ENCODE data around the gene PPIP5K1.

DNA sequence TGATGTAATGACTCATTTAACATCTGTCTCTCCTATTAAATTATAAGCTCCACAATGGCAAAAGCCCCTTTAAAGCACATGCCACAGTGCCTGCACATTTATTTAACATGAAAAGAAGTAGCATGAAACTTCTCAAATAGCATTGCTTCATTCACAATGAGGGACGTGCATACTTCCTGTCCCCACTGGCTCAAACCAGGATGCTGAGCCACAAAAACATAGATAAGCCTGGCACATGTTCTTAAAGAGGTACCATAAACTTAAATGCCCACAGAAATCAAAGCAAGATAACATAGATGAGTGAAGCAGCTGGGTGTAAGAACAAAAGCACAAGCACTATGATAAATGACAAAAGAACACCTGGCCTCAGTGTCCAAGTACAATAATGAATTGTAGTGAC lies 100.8 kb downstream of the PPIP5K1 start:
- TF ChIP-seq, protein P1, sequence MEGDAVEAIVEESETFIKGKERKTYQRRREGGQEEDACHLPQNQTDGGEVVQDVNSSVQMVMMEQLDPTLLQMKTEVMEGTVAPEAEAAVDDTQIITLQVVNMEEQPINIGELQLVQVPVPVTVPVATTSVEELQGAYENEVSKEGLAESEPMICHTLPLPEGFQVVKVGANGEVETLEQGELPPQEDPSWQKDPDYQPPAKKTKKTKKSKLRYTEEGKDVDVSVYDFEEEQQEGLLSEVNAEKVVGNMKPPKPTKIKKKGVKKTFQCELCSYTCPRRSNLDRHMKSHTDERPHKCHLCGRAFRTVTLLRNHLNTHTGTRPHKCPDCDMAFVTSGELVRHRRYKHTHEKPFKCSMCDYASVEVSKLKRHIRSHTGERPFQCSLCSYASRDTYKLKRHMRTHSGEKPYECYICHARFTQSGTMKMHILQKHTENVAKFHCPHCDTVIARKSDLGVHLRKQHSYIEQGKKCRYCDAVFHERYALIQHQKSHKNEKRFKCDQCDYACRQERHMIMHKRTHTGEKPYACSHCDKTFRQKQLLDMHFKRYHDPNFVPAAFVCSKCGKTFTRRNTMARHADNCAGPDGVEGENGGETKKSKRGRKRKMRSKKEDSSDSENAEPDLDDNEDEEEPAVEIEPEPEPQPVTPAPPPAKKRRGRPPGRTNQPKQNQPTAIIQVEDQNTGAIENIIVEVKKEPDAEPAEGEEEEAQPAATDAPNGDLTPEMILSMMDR (IDR thresholded peaks at IDR 0.05), result no peak
- no peak for TF ChIP-seq POLR2A (IDR thresholded peaks at IDR 0.05)

Measured in testis (tissue), 2 donors.